ENCODE results near the gene CDC25C.
"Not testable (repeated sequence)": the region's sequence is repeated elsewhere in the genome, so short reads cannot be mapped to it uniquely, and the experiment has no call there.

CDC25C gene

DNA sequence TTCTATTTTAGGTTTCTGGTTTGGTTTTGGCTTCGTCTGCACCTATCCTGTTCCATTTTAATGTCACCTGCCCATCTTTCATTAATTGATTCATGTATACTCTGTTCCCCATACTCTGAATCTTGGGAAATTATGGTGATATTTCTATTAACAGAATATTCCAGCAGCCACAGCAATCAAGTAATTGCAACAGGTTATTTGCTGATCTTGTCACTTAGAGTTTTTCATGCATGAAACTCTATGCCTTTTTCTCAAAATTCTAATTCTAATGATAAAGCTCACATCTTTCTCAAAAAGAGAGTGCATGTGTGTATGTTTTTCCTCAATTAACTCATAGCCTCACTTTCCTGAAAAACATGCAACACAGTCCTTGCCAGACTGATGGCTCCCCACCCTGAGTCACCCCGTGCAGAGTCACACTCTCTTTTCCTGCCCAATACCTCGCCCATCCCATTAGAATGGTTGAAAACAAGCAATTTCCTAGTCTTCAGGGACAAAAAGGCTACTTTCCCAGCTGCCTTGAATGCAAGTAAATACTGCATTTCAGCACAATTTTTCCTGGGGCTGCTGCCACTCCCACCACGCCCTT, 72.8 kb downstream of the CDC25C start:
- Histone ChIP-seq H3K9ac (ENCODE audit: low read depth, low read length, poor library complexity, severe bottlenecking) (no peak overlapping the region), H3F3A (ENCODE audit: low read depth) (no peaks in the 10 kb centered on the region), H3K4me3 (ENCODE audit: low read length, poor library complexity, severe bottlenecking) (no peak overlapping the region), H3K79me2 (ENCODE audit: insufficient read depth, low read length) (no peaks in the 10 kb centered on the region), H3K4me2 (ENCODE audit: low read depth, low read length, poor library complexity, severe bottlenecking) (no peak overlapping the region), H3K36me3 (ENCODE audit: insufficient read depth, low read length) (no peaks in the 10 kb centered on the region), H3K27me3 (ENCODE audit: insufficient read depth, low read length, poor library complexity, severe bottlenecking) (no peaks in the 10 kb centered on the region), H3K9me3 (ENCODE audit: insufficient read depth, low read depth, low read length) (no peaks in the 10 kb centered on the region), H4K20me1 (ENCODE audit: insufficient read depth, low read length, poor library complexity, severe bottlenecking) (no peaks in the 10 kb centered on the region), H3K4me1 (ENCODE audit: insufficient read depth, low read length, poor library complexity, severe bottlenecking) (no peaks in the 10 kb centered on the region), H3K9me2 (replicated peaks; ENCODE audit: low read depth, low read length) (no peaks in the 10 kb centered on the region), H2AFZ (ENCODE audit: low read length) (no peak overlapping the region)
- no peak for TF ChIP-seq EZH2phosphoT487 (IDR thresholded peaks at IDR 0.05; ENCODE audit: borderline replicate concordance)
- TF ChIP-seq, protein P1, sequence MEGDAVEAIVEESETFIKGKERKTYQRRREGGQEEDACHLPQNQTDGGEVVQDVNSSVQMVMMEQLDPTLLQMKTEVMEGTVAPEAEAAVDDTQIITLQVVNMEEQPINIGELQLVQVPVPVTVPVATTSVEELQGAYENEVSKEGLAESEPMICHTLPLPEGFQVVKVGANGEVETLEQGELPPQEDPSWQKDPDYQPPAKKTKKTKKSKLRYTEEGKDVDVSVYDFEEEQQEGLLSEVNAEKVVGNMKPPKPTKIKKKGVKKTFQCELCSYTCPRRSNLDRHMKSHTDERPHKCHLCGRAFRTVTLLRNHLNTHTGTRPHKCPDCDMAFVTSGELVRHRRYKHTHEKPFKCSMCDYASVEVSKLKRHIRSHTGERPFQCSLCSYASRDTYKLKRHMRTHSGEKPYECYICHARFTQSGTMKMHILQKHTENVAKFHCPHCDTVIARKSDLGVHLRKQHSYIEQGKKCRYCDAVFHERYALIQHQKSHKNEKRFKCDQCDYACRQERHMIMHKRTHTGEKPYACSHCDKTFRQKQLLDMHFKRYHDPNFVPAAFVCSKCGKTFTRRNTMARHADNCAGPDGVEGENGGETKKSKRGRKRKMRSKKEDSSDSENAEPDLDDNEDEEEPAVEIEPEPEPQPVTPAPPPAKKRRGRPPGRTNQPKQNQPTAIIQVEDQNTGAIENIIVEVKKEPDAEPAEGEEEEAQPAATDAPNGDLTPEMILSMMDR (conservative IDR thresholded peaks at IDR 0.05; ENCODE audit: low read length): no peak

DNA sequence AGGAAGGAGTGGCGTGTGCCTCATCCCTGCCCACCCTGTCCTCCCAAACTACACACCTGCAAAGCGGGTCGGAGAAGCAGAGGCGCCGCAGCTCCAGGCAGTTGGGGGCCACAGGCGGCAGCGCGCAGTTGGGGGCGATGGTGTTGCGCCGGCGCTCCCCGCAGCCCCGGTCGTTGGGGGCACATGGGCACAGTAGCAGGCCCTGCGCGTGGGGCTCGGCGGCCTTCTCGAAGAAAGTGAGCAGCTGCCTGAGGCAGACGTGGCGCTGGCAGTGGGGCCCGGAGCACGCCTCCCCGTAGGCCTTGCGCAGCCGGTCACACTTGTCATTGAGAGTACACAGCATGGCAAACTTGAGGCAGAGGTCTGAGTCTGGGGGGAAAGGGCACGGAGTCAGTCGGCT, 74.0 kb downstream of the CDC25C start:
- no peak for TF ChIP-seq EZH2phosphoT487 (IDR thresholded peaks at IDR 0.05; ENCODE audit: borderline replicate concordance)
- TF ChIP-seq, protein P1 (conservative IDR thresholded peaks at IDR 0.05; ENCODE audit: low read length): no peak
- no peaks in the 10 kb centered on the region for H3K4me1 ChIP-seq (ENCODE audit: insufficient read depth, low read length, poor library complexity, severe bottlenecking)
- no peaks in the 10 kb centered on the region for H4K20me1 ChIP-seq (ENCODE audit: insufficient read depth, low read length, poor library complexity, severe bottlenecking)
- H3K4me2 ChIP-seq (ENCODE audit: low read depth, low read length, poor library complexity, severe bottlenecking): no peak overlapping the region
- no peaks in the 10 kb centered on the region for H3K9me2 ChIP-seq (replicated peaks; ENCODE audit: low read depth, low read length)
- no peaks in the 10 kb centered on the region for H3K36me3 ChIP-seq (ENCODE audit: insufficient read depth, low read length)
- H3K27me3 ChIP-seq (ENCODE audit: insufficient read depth, low read length, poor library complexity, severe bottlenecking): no peaks in the 10 kb centered on the region
- H3K79me2 ChIP-seq (ENCODE audit: insufficient read depth, low read length): no peaks in the 10 kb centered on the region
- no peaks in the 10 kb centered on the region for H3K9me3 ChIP-seq (ENCODE audit: insufficient read depth, low read depth, low read length)
- no peaks in the 10 kb centered on the region for H3F3A ChIP-seq (ENCODE audit: low read depth)
- H2AFZ ChIP-seq (ENCODE audit: low read length): no peak overlapping the region
- H3K4me3 ChIP-seq (ENCODE audit: low read length, poor library complexity, severe bottlenecking): no peak overlapping the region
- H3K9ac ChIP-seq (ENCODE audit: low read depth, low read length, poor library complexity, severe bottlenecking): no peak overlapping the region

GRCh38 chr5:138252944-138253343, 78.7 kb downstream of the CDC25C start:
- Histone ChIP-seq H3F3A (ENCODE audit: low read depth) (no peaks in the 10 kb centered on the region), H3K4me2 (ENCODE audit: low read depth, low read length, poor library complexity, severe bottlenecking) (no peak overlapping the region), H4K20me1 (ENCODE audit: insufficient read depth, low read length, poor library complexity, severe bottlenecking) (no peaks in the 10 kb centered on the region), H3K9ac (ENCODE audit: low read depth, low read length, poor library complexity, severe bottlenecking) (no peak overlapping the region), H3K4me3 (ENCODE audit: low read length, poor library complexity, severe bottlenecking) (no peak overlapping the region), H3K36me3 (ENCODE audit: insufficient read depth, low read length) (no peaks in the 10 kb centered on the region), H3K9me3 (ENCODE audit: insufficient read depth, low read depth, low read length) (no peaks in the 10 kb centered on the region), H2AFZ (ENCODE audit: low read length) (no peak overlapping the region), H3K9me2 (replicated peaks; ENCODE audit: low read depth, low read length) (no peaks in the 10 kb centered on the region), H3K4me1 (ENCODE audit: insufficient read depth, low read length, poor library complexity, severe bottlenecking) (no peaks in the 10 kb centered on the region), H3K27me3 (ENCODE audit: insufficient read depth, low read length, poor library complexity, severe bottlenecking) (no peaks in the 10 kb centered on the region), H3K79me2 (ENCODE audit: insufficient read depth, low read length) (no peaks in the 10 kb centered on the region)
- TF ChIP-seq EZH2phosphoT487 (IDR thresholded peaks at IDR 0.05; ENCODE audit: borderline replicate concordance): no peak
- TF ChIP-seq, protein P1 (conservative IDR thresholded peaks at IDR 0.05; ENCODE audit: low read length): no peak

- not testable (repeated sequence) for H4K20me1 ChIP-seq (ENCODE audit: insufficient read depth, low read length, poor library complexity, severe bottlenecking); H2AFZ ChIP-seq (ENCODE audit: low read length); H3F3A ChIP-seq (ENCODE audit: low read depth); H3K36me3 ChIP-seq (ENCODE audit: insufficient read depth, low read length); H3K9ac ChIP-seq (ENCODE audit: low read depth, low read length, poor library complexity, severe bottlenecking); H3K79me2 ChIP-seq (ENCODE audit: insufficient read depth, low read length); H3K4me2 ChIP-seq (ENCODE audit: low read depth, low read length, poor library complexity, severe bottlenecking); H3K4me3 ChIP-seq (ENCODE audit: low read length, poor library complexity, severe bottlenecking); H3K9me3 ChIP-seq (ENCODE audit: insufficient read depth, low read depth, low read length); H3K27me3 ChIP-seq (ENCODE audit: insufficient read depth, low read length, poor library complexity, severe bottlenecking); H3K9me2 ChIP-seq (replicated peaks; ENCODE audit: low read depth, low read length)
- peaks cover 10% of the 10 kb centered on the region for H3K4me1 ChIP-seq (ENCODE audit: insufficient read depth, low read length, poor library complexity, severe bottlenecking)
These were observed 83.8 kb downstream of the CDC25C start for GRCh38 chr5:138247800-138248199.
